IMR-90 (cell line): ENCODE measurements around the gene ACTR10. TPM values are rescaled to one million over a fixed set of nuclear protein-coding genes. Genes with fewer than 3 reads are reported as not detected.

ENCODE experiments used
- ATAC-seq: fragments of 200-7000 bp; cut with Tn5 transposase; 2 replicates; pipeline ENCODE4 v1.9.1; 2020; ENCODE audit warnings: low read depth, mild to moderate bottlenecking, moderate library complexity
- BruUV-seq: library from RNA; stranded (reverse); fragments of 400-500 nt; replicated peaks from 2 replicates; lab custom pipeline; 2021; lab: Mats Ljungman, UMichigan
- CTCF ChIA-PET: fragments of 300-600 bp; formaldehyde crosslinking; extraction: SDS; loops from one replicate; lab custom pipeline; 2021; ENCODE audit warnings: antibody characterized with exemption; lab: Yijun Ruan, JAX
- POLR2A ChIA-PET: fragments of 300-600 bp; sonication (Branson Sonifier 250); formaldehyde crosslinking; loops from one replicate; lab custom pipeline; 2022; ENCODE audit warnings: antibody characterized with exemption; ENCODE audit not compliant: unreplicated experiment; lab: Charles Lee
- DNase-seq: peaks from one replicate; pipeline ENCODE4 v3.0.0; 2013
- H2AFZ ChIP-seq: replicated peaks from 2 replicates; pipeline ENCODE3; 2013; ENCODE audit warnings: low read length, mild to moderate bottlenecking; ENCODE audit not compliant: poor library complexity
- H2AK5ac ChIP-seq: 2 replicates; pipeline ENCODE4 v1.6.1; 2013; ENCODE audit warnings: low read depth, low read length, inconsistent platforms
- H2AK9ac ChIP-seq: replicated peaks from 2 replicates; pipeline ENCODE3; 2013; ENCODE audit warnings: mild to moderate bottlenecking, low read depth, low read length, moderate library complexity; ENCODE audit not compliant: poor library complexity
- H2BK120ac ChIP-seq: 2 replicates; pipeline ENCODE4 v1.6.1; 2013; ENCODE audit warnings: low read depth, low read length, inconsistent platforms
- H2BK15ac ChIP-seq: 3 replicates; pipeline ENCODE4 v1.6.1; 2013; ENCODE audit warnings: low read depth, low read length, inconsistent platforms
- H2BK20ac ChIP-seq: 2 replicates; pipeline ENCODE4 v1.6.1; 2013; ENCODE audit warnings: low read depth, mild to moderate bottlenecking, inconsistent platforms, low read length, moderate library complexity
- H2BK5ac ChIP-seq: 2 replicates; pipeline ENCODE4 v1.6.1; 2013; ENCODE audit warnings: mild to moderate bottlenecking, low read depth, low read length, inconsistent platforms; ENCODE audit not compliant: poor library complexity, severe bottlenecking
- H3K14ac ChIP-seq: replicated peaks from 2 replicates; pipeline ENCODE4 v1.6.1; 2013; ENCODE audit warnings: low read depth, low read length, inconsistent platforms
- H3K18ac ChIP-seq: 2 replicates; pipeline ENCODE4 v1.6.1; 2013; ENCODE audit warnings: low read depth, low read length, control low read depth
- H3K23ac ChIP-seq: 2 replicates; pipeline ENCODE4 v1.6.1; 2013; ENCODE audit warnings: low read depth, low read length, inconsistent platforms
- H3K27ac ChIP-seq: 2 replicates; pipeline ENCODE4 v1.5.1; 2013; ENCODE audit warnings: mild to moderate bottlenecking, control low read depth, low read length; ENCODE audit not compliant: insufficient read depth
- H3K27me3 ChIP-seq: 2 replicates; pipeline ENCODE4 v1.6.1; 2013; ENCODE audit warnings: low read length; ENCODE audit not compliant: control insufficient read depth, insufficient read depth
- H3K36me3 ChIP-seq: 2 replicates; pipeline ENCODE4 v1.6.1; 2013; ENCODE audit warnings: low read length, mixed read lengths; ENCODE audit not compliant: control insufficient read depth, insufficient read depth
- H3K4ac ChIP-seq: 2 replicates; pipeline ENCODE4 v1.6.1; 2013; ENCODE audit warnings: low read depth, low read length, inconsistent platforms
- H3K4me1 ChIP-seq: 2 replicates; pipeline ENCODE4 v1.6.1; 2013; ENCODE audit warnings: low read length, mixed read lengths; ENCODE audit not compliant: control insufficient read depth, insufficient read depth
- H3K4me2 ChIP-seq: 2 replicates; pipeline ENCODE4 v1.6.1; 2013; ENCODE audit warnings: low read depth, mild to moderate bottlenecking, control low read depth, low read length, moderate library complexity
- H3K4me3 ChIP-seq: 2 replicates; pipeline ENCODE4 v1.5.1; 2013; ENCODE audit warnings: low read depth, mild to moderate bottlenecking, control low read depth, low read length, moderate library complexity; ENCODE audit not compliant: insufficient read depth
- H3K56ac ChIP-seq: 2 replicates; pipeline ENCODE4 v1.6.1; 2013; ENCODE audit warnings: low read length, inconsistent platforms; ENCODE audit not compliant: insufficient read depth; ENCODE audit errors: extremely low read depth
- H3K79me1 ChIP-seq, 2 experiments: 2 replicates each; pipeline ENCODE4 v1.6.1; 2013; ENCODE audit warnings: low read length in 2 of 2, inconsistent platforms in 1 of 2, low read depth in 1 of 2
- H3K9ac ChIP-seq: 2 replicates; pipeline ENCODE4 v1.6.1; 2013; ENCODE audit warnings: low read depth, low read length, control low read depth
- H3K9me1 ChIP-seq: 2 replicates; pipeline ENCODE4 v1.6.1; 2013; ENCODE audit warnings: low read length, inconsistent platforms; ENCODE audit not compliant: insufficient read depth
- H3K9me3 ChIP-seq: 2 replicates; pipeline ENCODE4 v1.6.1; 2013; ENCODE audit warnings: low read length; ENCODE audit not compliant: control insufficient read depth, insufficient read depth
- H4K20me1 ChIP-seq: 2 replicates; pipeline ENCODE4 v1.6.1; 2013; ENCODE audit warnings: low read length, inconsistent platforms; ENCODE audit not compliant: insufficient read depth
- H4K5ac ChIP-seq: 2 replicates; pipeline ENCODE4 v1.6.1; 2013; ENCODE audit warnings: mild to moderate bottlenecking, low read depth, low read length, control low read depth
- H4K8ac ChIP-seq, 2 experiments: 2 replicates each; pipeline ENCODE4 v1.6.1; 2013; ENCODE audit warnings: low read depth in 2 of 2, low read length in 2 of 2, control low read depth in 1 of 2, inconsistent platforms in 1 of 2
- H4K91ac ChIP-seq: 2 replicates; pipeline ENCODE4 v1.6.1; 2013; ENCODE audit warnings: low read depth, low read length, inconsistent platforms; ENCODE audit not compliant: insufficient read depth
- ELK1 ChIP-seq: fragments of 150-350 bp; IDR thresholded peaks from 2 replicates; pipeline ENCODE4 v1.6.1; 2016; ENCODE audit warnings: low read depth, mild to moderate bottlenecking, low read length, moderate library complexity, borderline replicate concordance
- FOS ChIP-seq: fragments of 150-350 bp; IDR thresholded peaks from 2 replicates; pipeline ENCODE4 v1.6.1; 2016; ENCODE audit warnings: low read depth, low read length
- MAFK ChIP-seq: IDR thresholded peaks from 2 replicates; pipeline ENCODE4 v1.6.1; 2012; ENCODE audit warnings: low read depth, low read length, improper control_type of control experiment
- MAZ ChIP-seq: IDR thresholded peaks from 2 replicates; pipeline ENCODE4 v1.6.1; 2012; ENCODE audit warnings: low read depth, mild to moderate bottlenecking, low read length, improper control_type of control experiment, moderate library complexity, borderline replicate concordance
- NFE2L2 ChIP-seq: fragments of 150-350 bp; IDR thresholded peaks from 2 replicates; pipeline ENCODE4 v1.6.1; 2016; ENCODE audit warnings: low read depth, mild to moderate bottlenecking, low read length
- POLR2A ChIP-seq: IDR thresholded peaks from 2 replicates; pipeline ENCODE4 v1.6.1; 2012; ENCODE audit warnings: mild to moderate bottlenecking, low read depth, low read length
- RAD21 ChIP-seq: IDR thresholded peaks from 2 replicates; pipeline ENCODE4 v1.6.1; 2012; ENCODE audit warnings: low read length, improper control_type of control experiment
- RCOR1 ChIP-seq: IDR thresholded peaks from 2 replicates; pipeline ENCODE4 v1.6.1; 2012; ENCODE audit warnings: mild to moderate bottlenecking, low read length, improper control_type of control experiment; ENCODE audit not compliant: insufficient replicate concordance
- WGBS, 2 experiments: methylation state at CpG; one replicate each; pipeline versions ENCODE4 v1.1.5 to v1.1.7; 2013; ENCODE audit warnings: missing lambda C conversion rate in 2 of 2; ENCODE audit not compliant: insufficient read length in 1 of 2; ENCODE audit errors: extremely low coverage in 2 of 2; 5-methylcytosine and 5-hydroxymethylcytosine counted together
- dilution Hi-C: fragments of 300-500 bp; cut with HindIII; formaldehyde crosslinking; loops from one replicate; pipeline ENCODE4 v1.14.3; 2018; ENCODE audit warnings: low sequenced_read_pairs; ENCODE audit not compliant: unreplicated experiment
- in situ Hi-C: fragments of 300-500 bp; cut with MboI; formaldehyde crosslinking; loops from 3 replicates; pipeline ENCODE4 v1.14.3; 2019; ENCODE audit warnings: low sequenced_read_pairs, inconsistent platforms, mixed read lengths
- intact Hi-C: fragments of 100-400 bp; cut with micrococcal nuclease; formaldehyde crosslinking; loops from 2 replicates; pipeline ENCODE4 v1.10.0; 2022
- polyA plus RNA-seq, 3 experiments: library from polyadenylated mRNA; depleted of rRNA; stranded (reverse); fragments of >200 nt; gene quantifications; 2 replicates each; pipeline ENCODE4 v1.2.3, GENCODE V29; 2012; ENCODE audit warnings: low replicate concordance in 1 of 3
- total RNA-seq: library from RNA; depleted of rRNA; stranded (reverse); fragments of >200 nt; gene quantifications from 2 replicates; pipeline ENCODE4 v1.2.3, GENCODE V29; 2012

ACTR10 gene
- total and polyA plus RNA-seq, 2 of the 4 experiments (the other 2 are of a cell fraction), result 71.0 to 71.7 TPM

- no peak overlapping the region for H3K27ac ChIP-seq
- POLR2A ChIA-PET, result no interaction called here
Measured at GRCh38 chr14:58171090-58171489, 28.9 kb upstream of the ACTR10 start.

More at GRCh38 chr14:58171090-58171489, 28.9 kb upstream of the ACTR10 start:
- Histone ChIP-seq H3K18ac (no peak overlapping the region), H3K9me3 (no peaks in the 10 kb centered on the region), H3K23ac (no peak overlapping the region), H2BK20ac (no peak overlapping the region; the same call in 1 of the 2 replicates), H3K4ac (no peak overlapping the region), H3K9me1 (no peaks in the 10 kb centered on the region), H4K8ac (no peak overlapping the region), H2AFZ (peak overlapping the region; percentile 73), H3K4me2 (peak overlapping the region; percentile 67), H2BK5ac (no peak overlapping the region), H2BK15ac (no peak overlapping the region), H3K4me3 (no peak overlapping the region), H4K5ac (no peak overlapping the region), H3K9ac (no peak overlapping the region), H3K27me3 (peaks cover 3% of the 10 kb centered on the region), H3K4me1 (no peaks in the 10 kb centered on the region), H3K56ac (no peak overlapping the region), H4K20me1 (no peaks in the 10 kb centered on the region), H2AK9ac (no peak overlapping the region), H2AK5ac (no peak overlapping the region), H3K36me3 (no peaks in the 10 kb centered on the region), H3K14ac (no peak overlapping the region), H4K91ac (no peak overlapping the region), H3K79me1 (no peaks in the 10 kb centered on the region), H2BK120ac (0 out of 2 replicates have a peak overlapping the region, but pooled peaks have one; percentile 23)
- dilution Hi-C loops (no loop called here), in situ Hi-C loops (no loop called here), intact Hi-C loops (no loop called here)
- TF ChIP-seq FOS, result no peak
- no peak for TF ChIP-seq ELK1
- TF ChIP-seq MAZ, result no peak
- no peak for TF ChIP-seq RCOR1
- TF ChIP-seq NFE2L2, result peak; percentile 89
- TF ChIP-seq RAD21, result no peak
- peak; percentile 100 for TF ChIP-seq MAFK
- no peak for TF ChIP-seq POLR2A
- BruUV-seq, result no TSS peak
- DNase-seq, result peak; percentile 82
- CTCF ChIA-PET, result no interaction called here
- WGBS, 2 experiments, result 23% methylated on average over 4 of the region's 6 CpGs; no CpG with 5 or more reads in 1 of the 2 experiments
- peak; percentile 95 for ATAC-seq
